GM20431 (cell line): ENCODE data around the gene SFXN1.
"Not testable (repeated sequence)": the region's sequence is repeated elsewhere in the genome, so short reads cannot be mapped to it uniquely, and the experiment has no call there.

Source experiments
- in situ Hi-C: fragments of 300-500 bp; cut with MseI, MboI; formaldehyde crosslinking; loops from one replicate; pipeline ENCODE4 v1.15.0; 2020; ENCODE audit warnings: low sequenced_read_pairs; ENCODE audit not compliant: unreplicated experiment

Gene SFXN1

GRCh38 chr5:175478384-175479124, at the start of gene SFXN1:
TSS of gene SFXN1 (plus strand) at chr5:175478560. CDS start at chr5:175492104, 13,544 bp downstream.
- in situ Hi-C loops = no loop called here

GRCh38 chr5:175434800-175435199, 43.6 kb upstream of the SFXN1 start:
- in situ Hi-C loops = no loop called here

- in situ Hi-C loops = no loop called here
Measured at GRCh38 chr5:175436359-175436758, 42.0 kb upstream of the SFXN1 start.

- in situ Hi-C loops = no loop called here
Measured at GRCh38 chr5:175438234-175438857, 40.0 kb upstream of the SFXN1 start.

- in situ Hi-C loops = loop anchor here (10.0 kb wide), 1 partner anchor 489 kb away; no protein-coding TSS in a partner anchor
Measured at GRCh38 chr5:175443514-175444059, 34.8 kb upstream of the SFXN1 start.

- in situ Hi-C loops = loop anchor here (10.0 kb wide), 1 partner anchor 489 kb away; no protein-coding TSS in a partner anchor
Measured at GRCh38 chr5:175444060-175444904, 34.1 kb upstream of the SFXN1 start, which contains the start of gene DRD1. TSS of gene DRD1 (minus strand) at chr5:175444182. CDS start at chr5:175443099, 1,083 bp downstream.

- in situ Hi-C loops = loop anchor here (10.0 kb wide), 1 partner anchor 490 kb away; no protein-coding TSS in a partner anchor
Measured at GRCh38 chr5:175444905-175445456, 33.4 kb upstream of the SFXN1 start.

GRCh38 chr5:175446378-175446777, 32.0 kb upstream of the SFXN1 start:
- in situ Hi-C loops = loop anchor here (10.0 kb wide), 1 partner anchor 492 kb away; no protein-coding TSS in a partner anchor

- in situ Hi-C loops = loop anchor here (10.0 kb wide), 1 partner anchor 493 kb away; no protein-coding TSS in a partner anchor
Measured at GRCh38 chr5:175447571-175447970, 30.8 kb upstream of the SFXN1 start.

- in situ Hi-C loops = loop anchor here (10.0 kb wide), 1 partner anchor 493 kb away; no protein-coding TSS in a partner anchor
Measured at GRCh38 chr5:175448276-175448675, 30.1 kb upstream of the SFXN1 start.

GRCh38 chr5:175452166-175452565, 26.2 kb upstream of the SFXN1 start:
- in situ Hi-C loops = no loop called here

- in situ Hi-C loops = not testable (repeated sequence)
Measured at GRCh38 chr5:175454338-175454737, 24.0 kb upstream of the SFXN1 start.

GRCh38 chr5:175456105-175456742, 22.1 kb upstream of the SFXN1 start:
- in situ Hi-C loops = no loop called here

GRCh38 chr5:175457466-175457865, 20.9 kb upstream of the SFXN1 start:
- in situ Hi-C loops = no loop called here

GRCh38 chr5:175460126-175460525, 18.2 kb upstream of the SFXN1 start:
- in situ Hi-C loops = no loop called here

GRCh38 chr5:175460552-175460951, 17.8 kb upstream of the SFXN1 start:
- in situ Hi-C loops = no loop called here

GRCh38 chr5:175461370-175461769, 17.0 kb upstream of the SFXN1 start:
- in situ Hi-C loops = no loop called here

GRCh38 chr5:175463641-175464040, 14.7 kb upstream of the SFXN1 start:
- in situ Hi-C loops = no loop called here
